Activated CD4-positive, alpha-beta T cell treated with anti-CD3 and anti-CD28 coated beads, Interleukin-2, amount 50 U/mL, for 48 hours (primary cell): Measurements from ENCODE around the gene PITPNC1.
A peak's percentile ranks its signal among the peaks of the same experiment; 100 is the strongest.
"Not testable (repeated sequence)": the region's sequence is repeated elsewhere in the genome, so short reads cannot be mapped to it uniquely, and the experiment has no call there.

Experiments
- DNase-seq, 2 experiments: peaks; one replicate each; pipeline ENCODE4 v3.0.0-alpha.2; 2020

Gene PITPNC1

GRCh38 chr17:67557921-67558320 lies 180.8 kb downstream of the PITPNC1 start:
- DNase-seq: no peak

- DNase-seq: no peak
These were observed 181.8 kb downstream of the PITPNC1 start for GRCh38 chr17:67558740-67559380.

GRCh38 chr17:67559381-67559966 lies 182.4 kb downstream of the PITPNC1 start:
- peak; percentile 22 to 35 for DNase-seq

- no peak for DNase-seq
These were observed 184.9 kb downstream of the PITPNC1 start for GRCh38 chr17:67562005-67562404.

- DNase-seq: no peak
These were observed 186.7 kb downstream of the PITPNC1 start for GRCh38 chr17:67563692-67564228.

- DNase-seq: no peak
These were observed 188.0 kb downstream of the PITPNC1 start for GRCh38 chr17:67565068-67565467.

GRCh38 chr17:67566656-67567055 lies 189.6 kb downstream of the PITPNC1 start:
- DNase-seq: no peak

GRCh38 chr17:67569015-67569451 lies 192.0 kb downstream of the PITPNC1 start:
- DNase-seq: no peak

- DNase-seq: no peak
These were observed 192.8 kb downstream of the PITPNC1 start for GRCh38 chr17:67569873-67570272.

GRCh38 chr17:67570797-67571196 lies 193.7 kb downstream of the PITPNC1 start:
- DNase-seq: no peak

- DNase-seq: no peak
These were observed 194.4 kb downstream of the PITPNC1 start for GRCh38 chr17:67571478-67571877.

GRCh38 chr17:67573987-67574657 lies 197.0 kb downstream of the PITPNC1 start:
- DNase-seq: no peak

- DNase-seq: no peak
These were observed 197.7 kb downstream of the PITPNC1 start for GRCh38 chr17:67574658-67575293.

- DNase-seq: no peak
These were observed 198.2 kb downstream of the PITPNC1 start for GRCh38 chr17:67575325-67575724.

- no peak for DNase-seq
These were observed 199.5 kb downstream of the PITPNC1 start for GRCh38 chr17:67576471-67577115.

- DNase-seq: no peak
These were observed 200.5 kb downstream of the PITPNC1 start for GRCh38 chr17:67577429-67578141.

GRCh38 chr17:67578142-67578457 lies 201.0 kb downstream of the PITPNC1 start:
- no peak for DNase-seq

- DNase-seq: not testable (repeated sequence)
These were observed 201.8 kb downstream of the PITPNC1 start for GRCh38 chr17:67578679-67579405.

- DNase-seq: no peak
These were observed 205.6 kb downstream of the PITPNC1 start for GRCh38 chr17:67582673-67583081.

GRCh38 chr17:67585077-67585602 lies 208.1 kb downstream of the PITPNC1 start:
- DNase-seq: no peak

GRCh38 chr17:67588326-67588725 lies 211.2 kb downstream of the PITPNC1 start:
- DNase-seq: no peak
